MM.1S (cell line): ENCODE data around the gene PLCH1.

Experiments
- CTCF ChIP-seq: fragments of 300-600 bp; sonication (generic); IDR thresholded peaks from 2 replicates; pipeline ENCODE4 v1.5.1; 2016; ENCODE audit warnings: antibody characterized with exemption, low read length, mixed read lengths
- EZH2 ChIP-seq: fragments of 300-600 bp; sonication (generic); optimal IDR thresholded peaks from 2 replicates; pipeline ENCODE3; 2017; ENCODE audit warnings: low read depth, mild to moderate bottlenecking, antibody characterized with exemption, low read length, mixed read lengths

GRCh38 chr3:155594526-155595187 lies 150.2 kb downstream of the PLCH1 start:
- TF ChIP-seq CTCF (no peak), EZH2 (no peak)
